GM18526 (cell line): Measurements from ENCODE around the gene ELMO1.

Experiments used
- POLR2A ChIP-seq: IDR thresholded peaks from 3 replicates; pipeline ENCODE4 v1.6.1; 2011; ENCODE audit not compliant: insufficient read length; ENCODE audit errors: extremely low read depth

The ELMO1 gene

DNA sequence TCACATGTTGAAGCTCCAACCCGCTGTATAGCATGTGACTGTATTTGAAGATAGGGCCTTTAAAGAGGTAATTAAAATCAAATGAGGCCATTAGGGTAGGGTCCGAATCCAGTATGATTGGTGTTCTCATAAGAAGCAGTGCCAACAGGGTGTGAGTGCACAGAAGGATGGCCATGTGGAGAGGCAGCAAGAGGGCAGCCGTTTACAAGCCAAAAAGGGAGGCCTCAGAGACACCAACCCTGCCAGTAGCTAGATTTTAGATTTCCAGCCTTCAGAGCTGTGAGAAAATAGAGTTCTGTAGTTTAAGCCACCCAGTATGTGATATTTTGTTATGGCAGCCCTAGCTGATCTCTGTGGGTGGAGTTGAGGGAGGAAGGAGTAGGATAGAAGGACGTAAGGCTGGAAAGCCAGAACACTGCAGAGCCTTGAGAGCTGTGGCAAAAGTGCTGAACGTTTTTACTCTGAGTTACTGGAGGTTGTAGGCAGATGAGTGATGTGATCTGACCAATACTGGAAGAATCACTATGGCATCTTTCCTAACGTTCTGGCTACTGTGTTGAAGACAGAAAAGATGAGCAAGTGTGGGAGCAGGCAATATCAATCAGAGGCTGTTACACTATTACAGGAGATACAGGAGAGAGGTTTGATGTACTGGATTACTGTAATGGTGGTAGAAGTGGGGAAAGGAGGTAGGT, 334.9 kb downstream of the ELMO1 start:
- no peak for TF ChIP-seq POLR2A

DNA sequence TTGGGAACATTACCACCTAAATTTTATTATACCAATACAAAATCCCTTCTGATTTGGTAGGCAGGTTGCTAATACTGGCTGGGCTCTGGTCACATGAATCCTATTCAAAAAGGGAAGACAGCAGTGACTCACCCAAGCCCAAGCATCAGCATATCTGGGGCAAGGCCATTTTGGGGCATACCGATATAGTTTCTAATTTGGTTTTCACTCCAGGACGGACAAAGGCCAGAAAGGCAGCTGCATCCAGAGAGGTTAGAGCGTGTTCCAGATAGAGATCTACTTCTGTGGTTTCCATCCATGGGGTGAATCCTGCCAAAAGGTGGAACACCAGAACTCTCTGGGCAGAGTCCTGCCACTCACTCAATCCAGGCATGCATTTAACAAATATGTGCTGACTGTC, 335.8 kb downstream of the ELMO1 start:
- no peak for TF ChIP-seq POLR2A

DNA sequence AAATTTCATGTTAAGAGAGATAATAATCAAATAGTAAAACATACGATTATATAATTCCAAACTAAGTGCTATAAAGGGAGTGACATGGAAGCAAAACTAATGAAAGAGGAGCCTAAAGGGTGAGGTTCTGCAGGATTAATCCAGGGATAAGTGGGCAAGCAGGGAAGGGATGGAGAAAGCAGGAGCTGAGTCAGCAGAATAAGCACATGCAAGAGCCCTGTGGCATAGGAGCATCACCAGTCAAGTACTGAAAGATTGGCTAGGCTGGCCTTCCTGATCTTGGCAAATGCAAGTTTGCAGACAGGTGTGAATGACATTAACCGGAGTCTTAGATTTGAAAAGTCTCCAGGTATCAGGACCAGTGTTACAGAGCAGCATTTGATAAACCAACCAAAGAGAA, 336.4 kb downstream of the ELMO1 start:
- TF ChIP-seq POLR2A, result no peak

DNA sequence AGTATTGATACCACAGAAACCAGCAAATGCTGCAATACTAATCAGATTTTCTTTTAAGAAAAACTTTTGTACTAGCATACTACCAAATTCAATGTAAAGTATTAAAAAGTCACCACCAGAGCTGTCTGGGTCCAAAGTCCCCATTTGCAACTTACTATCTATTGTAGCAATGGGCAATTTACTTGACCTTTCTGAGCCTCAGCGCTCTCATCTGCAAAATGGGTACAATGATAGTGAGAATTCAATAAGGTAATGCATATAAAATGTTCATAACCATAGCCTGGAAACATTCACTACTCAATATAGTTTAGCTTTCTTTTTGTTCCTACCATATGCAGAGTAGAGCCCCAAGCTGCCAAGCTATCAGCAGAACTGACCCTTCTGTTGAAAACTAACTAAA, 337.2 kb downstream of the ELMO1 start:
- TF ChIP-seq POLR2A, result no peak

DNA sequence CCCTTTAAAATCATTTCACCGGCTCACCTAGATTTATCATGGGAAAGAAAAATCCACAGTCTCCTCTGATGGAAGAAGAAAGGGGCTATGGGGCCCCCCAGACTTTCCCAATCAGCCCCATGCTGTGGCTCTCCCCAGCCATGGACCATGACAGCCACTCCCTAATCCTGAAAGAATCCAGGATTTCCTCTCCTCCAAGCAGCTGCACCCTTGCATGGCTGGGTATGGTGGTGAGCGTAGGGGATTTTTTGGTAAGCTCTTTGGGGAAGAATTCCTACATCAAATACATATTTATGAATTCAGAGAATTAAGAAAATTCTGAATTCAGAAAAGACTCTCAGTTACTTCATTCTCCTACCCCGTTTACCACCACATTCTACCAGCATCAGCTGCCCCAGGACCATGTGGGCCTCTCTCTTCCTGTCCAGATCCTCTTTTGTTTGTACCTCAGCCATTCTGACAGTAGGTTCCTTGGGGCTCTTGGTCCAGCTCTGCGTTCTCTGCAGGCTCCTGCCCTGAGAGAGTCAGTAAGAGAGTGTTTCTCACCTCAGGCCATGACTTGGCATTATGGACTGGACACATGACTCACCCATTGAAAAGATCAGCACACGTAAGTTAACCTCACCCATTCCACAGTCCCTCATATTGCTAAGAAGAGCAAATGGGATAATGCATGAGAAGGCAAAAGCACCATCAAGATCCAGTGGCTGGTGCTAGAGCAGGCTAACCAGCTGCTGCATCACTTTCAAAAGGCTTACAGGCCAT, 337.8 kb downstream of the ELMO1 start:
- no peak for TF ChIP-seq POLR2A

DNA sequence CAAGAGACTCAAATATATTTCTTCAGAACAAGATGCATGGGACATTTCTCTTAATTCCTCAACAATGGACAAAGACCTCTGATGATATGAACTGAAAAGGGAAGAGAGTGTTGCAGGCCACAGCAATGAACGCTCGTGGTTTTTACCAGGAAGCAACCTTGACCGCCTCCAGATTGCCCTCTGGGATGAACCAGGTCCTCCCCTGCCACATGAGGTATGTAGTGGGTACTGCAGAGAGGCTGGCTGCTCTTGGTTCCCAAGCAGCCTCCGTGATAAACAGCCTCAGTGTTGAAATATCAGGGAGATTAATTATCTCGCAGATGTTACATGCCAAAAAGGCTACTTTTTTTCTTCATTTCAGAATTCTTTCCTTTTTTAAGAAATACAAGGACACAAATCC, 338.8 kb downstream of the ELMO1 start:
- no peak for TF ChIP-seq POLR2A

DNA sequence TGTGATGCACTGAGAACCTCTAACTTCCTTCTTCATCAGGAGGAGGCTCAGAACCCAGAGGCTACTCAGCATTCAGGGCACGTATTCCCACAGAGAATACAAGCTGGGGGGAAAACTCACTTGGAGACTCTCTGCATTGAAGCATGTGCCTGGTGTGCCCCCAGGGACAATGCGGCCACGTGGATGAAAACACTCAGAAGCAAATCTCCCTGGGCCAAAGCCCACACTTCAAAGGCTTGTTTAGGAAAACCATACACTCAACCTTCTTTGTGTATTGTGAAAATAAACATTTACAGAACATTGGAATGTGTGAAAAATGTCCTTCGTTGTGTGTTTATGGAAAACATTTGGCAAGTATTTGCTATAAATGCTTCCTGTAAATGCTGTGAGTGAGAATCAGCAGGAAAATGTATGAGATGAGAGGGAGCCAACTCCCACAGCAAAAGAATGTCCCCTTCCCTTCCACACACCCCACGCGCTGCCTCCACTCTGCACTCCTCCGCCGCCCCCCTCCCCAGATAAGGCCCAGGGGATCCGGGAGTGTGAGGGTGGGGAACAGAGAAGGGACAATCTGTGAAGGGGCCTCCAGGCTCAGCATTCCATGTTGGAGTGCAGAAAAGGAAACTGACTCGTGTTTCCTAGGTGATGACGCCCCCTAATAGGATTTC, 339.5 kb downstream of the ELMO1 start:
- no peak for TF ChIP-seq POLR2A

DNA sequence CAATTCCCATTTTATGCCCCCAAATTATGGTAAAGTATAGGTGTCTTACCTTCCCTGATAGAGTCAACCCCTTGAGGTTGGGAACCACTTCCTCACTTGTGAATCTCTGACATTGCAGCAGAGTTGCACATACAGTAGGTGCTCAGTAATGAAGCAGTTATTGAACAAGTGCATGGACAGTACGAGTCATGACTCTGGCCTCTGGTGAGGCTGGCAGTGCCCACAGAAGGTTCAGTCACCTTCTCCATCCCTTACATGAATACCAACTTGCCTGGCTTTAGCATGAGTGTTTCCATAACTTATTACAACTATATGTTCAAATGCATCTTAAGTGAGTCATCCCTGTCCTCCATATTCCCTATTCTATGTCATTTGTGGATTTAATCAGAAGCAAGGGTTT, 340.0 kb downstream of the ELMO1 start:
- no peak for TF ChIP-seq POLR2A

DNA sequence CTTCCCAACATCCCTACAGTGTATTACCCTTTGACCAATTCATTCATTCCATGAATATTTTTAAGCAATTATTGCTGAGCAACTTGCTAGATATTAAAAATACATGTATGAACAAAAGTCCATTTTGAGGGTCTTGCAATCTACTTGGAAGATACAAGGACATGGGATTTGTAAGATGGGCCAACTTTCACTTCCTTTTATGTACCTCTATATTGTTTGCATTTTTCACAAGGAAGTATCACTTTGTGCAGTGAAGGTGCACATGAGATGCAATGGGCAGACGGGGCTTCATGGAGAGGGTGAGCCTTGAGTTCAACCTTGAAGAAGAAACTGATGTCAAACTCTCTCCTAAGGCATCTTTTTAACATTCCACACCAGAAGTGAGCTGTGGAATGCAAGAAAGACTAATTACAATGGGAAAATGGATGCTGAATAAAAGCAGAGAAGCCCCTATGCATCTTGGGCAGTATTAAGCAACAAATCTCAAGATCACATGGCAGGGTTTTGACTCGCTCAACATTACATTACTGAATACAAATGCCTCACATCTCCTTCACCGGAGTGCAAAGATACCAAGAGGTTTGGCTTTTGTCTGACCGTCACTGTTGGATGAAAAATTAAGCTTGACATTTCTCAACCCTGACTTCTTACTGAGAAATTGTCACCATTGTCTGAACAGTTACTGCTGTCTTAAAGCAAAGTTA, 341.5 kb downstream of the ELMO1 start:
- TF ChIP-seq POLR2A, result no peak

DNA sequence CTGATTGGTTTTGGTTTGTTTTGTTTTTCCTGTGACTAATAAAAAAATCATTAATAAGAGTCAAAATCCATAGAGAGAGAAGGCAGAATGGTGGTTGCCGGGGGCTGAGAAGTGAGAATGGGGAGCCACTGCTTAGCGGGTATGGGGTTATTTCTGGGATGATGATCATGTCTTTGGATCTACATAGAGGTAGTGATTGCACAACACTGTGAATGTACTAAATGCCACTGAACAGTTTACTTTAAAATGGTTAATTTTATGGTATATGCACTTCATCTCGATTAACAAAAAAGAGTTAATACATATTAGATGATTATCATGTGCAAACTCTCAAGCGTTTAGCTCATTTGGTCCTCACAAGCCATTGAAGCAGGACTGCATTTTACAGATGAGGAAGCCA, 342.9 kb downstream of the ELMO1 start:
- TF ChIP-seq POLR2A, result no peak

DNA sequence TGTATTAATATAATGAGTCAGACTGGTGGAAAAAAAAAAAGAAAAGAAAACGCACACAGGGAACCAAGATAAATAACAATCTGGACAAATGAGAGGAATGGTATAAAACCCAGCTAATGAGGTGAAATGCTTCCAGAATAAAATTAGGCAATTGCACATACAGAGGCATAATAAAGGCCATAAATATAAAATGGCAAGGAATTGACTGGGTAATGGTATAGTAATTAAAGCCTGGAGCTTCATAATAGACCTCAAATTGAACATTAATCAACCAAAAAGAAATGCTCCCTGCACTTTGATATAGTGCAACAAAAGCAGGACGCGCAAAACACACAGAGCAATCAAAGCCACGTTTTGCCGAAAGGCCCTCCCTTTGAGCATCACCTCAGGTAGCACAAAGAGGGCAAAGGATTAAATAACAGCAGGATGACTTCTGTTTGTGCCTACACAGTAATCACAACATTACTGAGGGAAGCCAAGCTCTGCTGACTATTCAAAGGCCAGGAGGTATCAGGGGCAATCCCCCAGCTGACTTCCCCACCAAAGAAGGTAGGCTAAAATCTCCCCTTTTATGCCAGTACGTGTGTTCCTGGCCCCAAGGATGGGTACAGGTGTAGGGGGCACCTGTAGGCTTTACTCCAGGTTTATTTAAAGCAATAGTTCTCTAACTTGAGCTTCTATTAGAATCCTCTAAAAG, 343.7 kb downstream of the ELMO1 start:
- TF ChIP-seq POLR2A, result no peak

DNA sequence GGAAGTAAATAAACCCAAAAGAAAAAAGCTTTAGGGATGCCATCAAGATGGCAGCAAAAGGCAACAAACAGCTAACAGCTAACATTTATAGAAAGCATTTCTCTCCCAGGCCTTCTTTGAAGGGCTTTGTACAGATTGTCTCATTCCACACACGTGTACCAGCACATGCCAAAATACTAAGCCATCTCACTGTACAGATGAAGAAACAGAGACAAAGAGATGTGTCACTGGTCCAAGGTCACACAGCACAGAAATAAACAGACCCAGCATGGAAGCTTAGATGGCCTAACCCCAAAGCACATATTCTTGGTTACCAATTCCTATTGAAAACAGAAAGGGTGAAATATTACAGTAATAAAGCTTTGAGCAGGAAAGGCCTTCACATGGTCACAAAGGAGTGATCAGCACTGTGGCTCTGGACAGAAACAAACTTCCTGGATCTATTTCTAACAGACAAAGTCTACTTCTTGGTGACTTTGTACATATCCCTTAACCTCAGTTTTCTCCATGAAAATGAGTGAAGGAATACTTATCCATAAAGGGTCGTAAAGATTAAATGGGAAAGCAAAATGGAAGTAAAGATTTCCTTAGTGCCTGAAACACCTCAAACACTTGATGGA, 346.0 kb downstream of the ELMO1 start:
- no peak for TF ChIP-seq POLR2A

DNA sequence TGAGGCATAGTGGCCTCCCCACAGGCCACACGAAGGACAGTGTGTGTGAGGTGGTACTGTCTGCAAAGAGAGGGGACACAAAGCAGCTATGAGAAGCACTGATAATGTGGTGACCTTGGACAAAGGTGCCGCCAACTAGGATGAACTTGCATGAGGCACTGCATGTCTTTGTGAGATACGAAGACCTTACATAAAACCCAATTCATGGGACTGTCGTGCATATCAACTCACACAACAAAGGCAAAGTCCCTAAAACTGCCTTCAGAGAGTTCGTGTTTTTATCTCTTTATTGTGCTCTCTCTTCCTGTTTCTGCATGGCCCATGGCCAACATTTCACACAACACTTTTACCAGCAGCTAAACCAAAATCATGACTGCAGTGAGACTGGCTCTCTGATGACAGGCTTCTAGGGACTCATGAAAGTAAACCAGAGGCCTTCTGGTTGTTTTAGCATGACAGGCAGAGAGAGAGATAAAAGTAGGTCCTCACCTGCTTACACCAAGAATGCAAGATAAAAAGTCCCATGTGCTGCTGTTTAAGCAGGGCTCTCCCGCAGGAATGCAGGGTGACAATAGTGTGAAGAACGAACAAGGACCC, 347.8 kb downstream of the ELMO1 start:
- no peak for TF ChIP-seq POLR2A

DNA sequence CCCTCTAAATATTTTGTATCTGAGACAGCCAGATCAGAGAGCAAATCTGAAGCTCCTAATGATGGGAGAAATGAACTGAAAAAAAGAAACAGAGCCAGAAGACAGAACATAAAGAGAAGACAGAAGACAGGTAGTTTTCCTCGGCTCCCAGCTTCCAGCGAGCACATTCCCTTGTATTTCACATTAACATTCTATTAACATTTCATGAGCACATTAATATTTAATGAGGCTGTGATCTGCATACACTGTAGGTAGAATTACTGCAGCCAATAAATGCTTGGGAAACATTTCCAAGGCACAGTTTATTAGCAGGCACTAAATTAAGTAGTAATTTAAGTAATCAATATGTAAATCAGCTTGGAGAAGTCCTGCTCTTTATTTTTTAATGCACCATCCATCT, 349.9 kb downstream of the ELMO1 start:
- no peak for TF ChIP-seq POLR2A

DNA sequence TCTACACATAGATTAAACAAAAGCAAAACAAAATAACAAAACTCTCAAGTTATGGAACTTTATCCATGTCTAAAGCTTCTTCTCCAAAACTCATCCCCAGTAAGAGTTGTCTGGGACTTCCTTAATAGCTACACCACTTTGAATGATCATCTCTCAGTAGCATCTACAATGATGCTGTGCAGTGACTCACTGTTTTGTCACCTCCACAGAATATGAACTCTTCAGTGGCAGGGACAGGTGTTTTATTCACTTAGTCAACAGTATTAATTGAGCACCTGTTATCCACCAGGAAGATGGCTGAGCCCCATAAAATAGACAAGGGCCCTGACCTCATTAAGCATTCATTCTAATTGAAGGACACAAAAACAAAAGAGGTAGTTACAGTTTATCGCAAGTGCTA, 350.7 kb downstream of the ELMO1 start:
- TF ChIP-seq POLR2A, result no peak

DNA sequence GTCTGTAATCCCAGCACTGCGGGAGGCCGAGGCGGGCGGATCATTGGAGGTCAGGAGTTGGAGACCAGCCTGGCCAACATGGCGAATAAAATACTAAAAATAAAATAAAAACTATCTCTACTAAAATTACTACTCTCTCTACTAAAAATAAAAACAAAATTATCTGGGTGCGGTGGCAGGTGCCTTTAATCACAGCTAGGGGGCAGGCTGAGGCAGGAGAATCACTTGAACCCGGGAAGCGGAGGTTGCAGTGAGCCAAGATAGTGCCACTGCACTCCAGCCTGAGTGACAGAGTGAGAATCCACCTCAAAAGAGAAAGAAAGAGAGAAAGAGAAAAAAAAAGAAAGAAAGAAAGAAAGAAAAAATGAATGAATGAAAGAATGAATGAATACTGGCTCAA, 351.4 kb downstream of the ELMO1 start:
- TF ChIP-seq POLR2A, result no peak
